Measurements from ENCODE around the gene CABP1.
"Not testable (repeated sequence)": the region's sequence is repeated elsewhere in the genome, so short reads cannot be mapped to it uniquely, and the experiment has no call there.

Gene CABP1

GRCh38 chr12:120639771-120640721 is at the start of gene CABP1:
Gene CABP1, plus strand, starts transcription at chr12:120640626. Its CDS starts 60 bp downstream, at chr12:120640686.
- DNase-seq: peak; percentile 87

GRCh38 chr12:120590741-120591407 is 49.6 kb upstream of the CABP1 start:
- no peak for DNase-seq

GRCh38 chr12:120592121-120593049 is 48.0 kb upstream of the CABP1 start:
- no peak for DNase-seq

- DNase-seq: no peak
Measured at GRCh38 chr12:120596901-120597300, 43.5 kb upstream of the CABP1 start.

GRCh38 chr12:120597861-120598260 is 42.6 kb upstream of the CABP1 start:
- no peak for DNase-seq

GRCh38 chr12:120598674-120599463 is 41.6 kb upstream of the CABP1 start:
- DNase-seq: no peak

- no peak for DNase-seq
Measured at GRCh38 chr12:120599672-120600552, 40.5 kb upstream of the CABP1 start.

- DNase-seq: not testable (repeated sequence)
Measured at GRCh38 chr12:120602416-120602815, 38.0 kb upstream of the CABP1 start.

GRCh38 chr12:120610560-120610959 is 29.9 kb upstream of the CABP1 start:
- no peak for DNase-seq

GRCh38 chr12:120611534-120611933 is 28.9 kb upstream of the CABP1 start:
- DNase-seq: not testable (repeated sequence)

- DNase-seq: no peak
Measured at GRCh38 chr12:120614848-120615247, 25.6 kb upstream of the CABP1 start.

GRCh38 chr12:120617193-120617592 is 23.2 kb upstream of the CABP1 start:
- not testable (repeated sequence) for DNase-seq

- DNase-seq: not testable (repeated sequence)
Measured at GRCh38 chr12:120617767-120618166, 22.7 kb upstream of the CABP1 start.

- DNase-seq: no peak
Measured at GRCh38 chr12:120618954-120619615, 21.3 kb upstream of the CABP1 start.

GRCh38 chr12:120620624-120621023 is 19.8 kb upstream of the CABP1 start:
- no peak for DNase-seq

GRCh38 chr12:120625557-120626419 is 14.6 kb upstream of the CABP1 start:
- DNase-seq: no peak

- no peak for DNase-seq
Measured at GRCh38 chr12:120628919-120629318, 11.5 kb upstream of the CABP1 start.

GRCh38 chr12:120630104-120630892 is 10.1 kb upstream of the CABP1 start:
- no peak for DNase-seq
